HG03571 (cell line): ENCODE results near the gene EFHC1.
"Not testable (repeated sequence)": the region's sequence is repeated elsewhere in the genome, so short reads cannot be mapped to it uniquely, and the experiment has no call there.

Experiments used
- ATAC-seq: cut with Tn5 transposase; IDR thresholded peaks from one replicate; pipeline ENCODE4 v1.9.1; 2021; ENCODE audit not compliant: unreplicated experiment

EFHC1 gene

GRCh38 chr6:52419809-52420667, at the start of gene EFHC1:
Gene EFHC1 (plus strand): TSS chr6:52420342. CDS start chr6:52420411, 69 bp downstream.
- peak; percentile 97 for ATAC-seq

DNA sequence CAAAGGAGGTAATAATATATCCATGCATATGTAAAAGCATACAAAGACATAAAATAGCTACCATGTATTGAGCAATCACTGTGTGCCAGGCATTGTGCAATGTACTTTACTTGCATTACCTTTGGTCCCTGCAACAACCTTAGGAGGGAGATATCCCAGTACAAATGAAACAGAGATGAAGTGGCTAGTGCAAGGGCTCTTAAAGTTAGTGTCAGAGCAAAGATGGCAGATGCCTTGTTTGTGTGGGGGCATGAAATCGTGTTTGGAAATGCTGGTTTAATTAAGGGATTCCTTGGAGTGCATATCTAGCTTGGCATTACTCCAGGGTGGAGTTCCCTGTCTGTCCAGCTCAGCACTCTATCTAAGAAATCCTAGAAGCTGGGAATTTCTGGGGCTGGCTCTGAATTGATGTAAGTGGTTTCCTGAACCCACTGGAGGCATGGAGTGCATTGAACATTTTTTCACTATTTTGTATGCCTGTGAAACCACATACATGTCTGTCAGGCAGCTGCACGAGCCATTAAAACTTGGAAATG, 48.4 kb upstream of the EFHC1 start:
- ATAC-seq = no peak

GRCh38 chr6:52373151-52373690, 46.9 kb upstream of the EFHC1 start:
- ATAC-seq = no peak

- ATAC-seq = no peak
Observed at GRCh38 chr6:52374247-52374646, 45.9 kb upstream of the EFHC1 start.

DNA sequence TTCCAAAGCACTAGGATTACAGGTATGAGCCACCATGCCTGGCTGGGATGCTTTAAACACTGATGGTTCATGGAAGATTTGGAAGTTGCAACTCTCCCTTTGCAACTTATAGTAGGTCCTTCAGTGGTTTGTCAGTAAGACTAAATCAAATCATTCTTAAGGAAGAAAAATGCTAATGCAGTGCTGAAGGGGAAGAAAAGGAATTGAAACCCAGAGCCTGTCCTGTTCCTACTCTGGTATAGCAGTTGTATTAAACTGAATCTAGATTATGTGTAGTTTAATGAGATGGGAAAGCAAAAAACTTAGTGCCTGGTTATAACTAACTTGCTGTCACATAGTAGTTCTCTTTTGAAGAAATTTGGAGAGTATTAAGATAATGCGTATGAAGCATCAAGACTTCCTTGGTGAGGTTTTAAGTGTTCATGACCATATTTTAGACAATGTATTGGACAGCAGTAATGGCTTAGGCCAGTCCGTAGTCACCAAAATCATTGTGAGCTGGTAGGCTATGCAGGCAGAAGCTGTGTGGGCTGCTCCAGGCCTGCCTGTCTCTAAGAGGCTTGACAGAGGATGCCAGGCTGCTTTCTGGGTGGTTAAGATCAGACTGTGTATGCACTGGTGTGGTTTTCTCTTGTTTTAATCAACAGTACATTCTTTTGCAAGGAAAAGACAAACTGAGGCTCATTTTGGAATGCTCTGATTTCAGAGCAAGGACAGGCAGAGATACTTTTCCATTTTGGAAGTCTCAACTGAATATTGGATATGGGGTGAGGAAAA, 44.2 kb upstream of the EFHC1 start:
- ATAC-seq = no peak

GRCh38 chr6:52376763-52377162, 43.4 kb upstream of the EFHC1 start:
- no peak for ATAC-seq

DNA sequence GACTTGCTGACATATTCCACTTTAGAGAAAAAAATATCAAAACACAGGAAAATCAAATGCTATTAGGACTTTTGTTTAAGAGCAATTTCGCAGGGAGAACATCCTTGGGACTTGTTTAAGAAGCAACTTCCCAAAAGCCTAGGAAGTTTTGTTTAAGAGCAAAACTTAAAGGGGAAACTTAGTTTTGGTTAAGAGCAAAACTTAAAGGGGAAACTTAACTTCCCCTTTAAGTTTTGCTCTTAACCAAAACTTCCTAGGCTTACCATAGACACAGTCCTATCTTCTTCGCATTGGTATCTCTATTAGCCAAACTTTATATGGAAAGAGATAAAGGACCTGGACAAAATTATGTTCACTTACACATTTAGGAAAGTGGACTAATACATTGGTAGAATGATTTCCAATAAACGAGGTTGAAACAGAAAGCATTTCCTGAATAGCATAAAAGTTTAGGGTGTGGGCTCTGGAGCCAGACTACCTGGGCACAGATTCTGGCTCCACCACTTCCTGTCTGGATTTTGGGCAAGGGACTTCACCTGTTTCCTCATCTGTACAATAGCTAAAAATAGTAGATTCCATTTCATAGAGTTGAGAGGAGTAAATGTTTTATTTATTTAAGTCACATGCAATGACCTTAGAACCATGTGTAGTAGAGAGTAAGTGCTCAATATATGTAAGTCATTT, 42.5 kb upstream of the EFHC1 start:
- ATAC-seq = no peak

GRCh38 chr6:52381249-52381648, 38.9 kb upstream of the EFHC1 start:
- ATAC-seq = no peak

- no peak for ATAC-seq
Observed at GRCh38 chr6:52384145-52384766, 35.9 kb upstream of the EFHC1 start.

DNA sequence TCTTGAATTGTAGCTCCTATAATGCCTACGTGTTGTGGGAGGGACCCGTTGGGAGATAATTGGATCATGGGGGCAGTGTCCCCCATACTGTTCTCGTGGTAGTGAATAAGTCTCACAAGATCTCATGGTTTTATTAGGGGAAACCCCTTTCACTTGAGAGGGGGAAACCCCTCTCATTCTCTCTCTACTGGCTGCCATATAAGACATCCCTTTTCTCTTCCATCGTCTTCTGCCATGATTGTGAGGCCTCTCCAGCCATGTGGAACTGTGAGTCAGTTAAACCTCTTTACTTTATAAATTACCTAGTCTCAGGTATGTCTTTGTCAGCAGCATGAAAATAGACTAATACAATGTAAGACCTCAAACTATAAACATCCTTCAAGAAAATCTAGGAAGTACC, 35.1 kb upstream of the EFHC1 start:
- no peak for ATAC-seq

DNA sequence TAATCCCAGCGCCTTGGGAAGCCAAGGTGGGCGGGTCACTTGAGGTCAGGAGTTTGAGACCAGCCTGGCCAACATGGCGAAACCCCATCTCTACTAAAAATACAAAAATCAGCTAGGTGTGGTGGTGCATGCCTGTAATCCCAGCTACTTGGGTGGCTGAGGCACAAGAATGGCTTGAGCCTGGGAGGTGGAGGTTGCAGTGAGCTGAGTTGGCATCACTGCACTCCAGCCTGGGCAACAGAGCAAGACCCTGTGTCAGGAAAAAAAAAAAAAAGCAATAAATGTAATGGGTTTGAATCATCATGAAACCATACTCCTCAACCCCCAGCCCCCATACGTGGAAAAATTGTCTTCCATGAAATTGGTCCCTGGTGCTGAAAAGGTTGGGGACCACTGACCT, 32.0 kb upstream of the EFHC1 start:
- ATAC-seq = not testable (repeated sequence)

DNA sequence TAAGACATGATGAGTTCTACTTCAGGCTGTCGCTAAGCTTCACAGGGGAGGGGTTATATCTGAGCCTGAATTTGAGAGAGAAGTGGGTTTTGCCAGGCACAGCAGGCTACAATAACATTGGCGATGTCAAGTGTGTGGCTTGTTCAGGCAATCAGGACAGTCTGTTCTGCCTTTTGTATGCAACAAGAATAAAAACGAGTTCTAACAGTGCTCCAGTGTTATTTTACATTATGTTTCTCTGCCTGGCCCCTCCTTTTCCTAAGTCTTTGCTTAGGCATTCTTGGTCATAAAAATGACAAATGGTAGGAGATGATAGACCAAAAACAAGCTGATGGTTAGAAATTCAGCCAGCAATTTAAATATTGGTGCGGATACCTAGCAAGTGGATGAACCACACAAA, 31.4 kb upstream of the EFHC1 start:
- ATAC-seq = no peak

GRCh38 chr6:52389264-52389625, 30.9 kb upstream of the EFHC1 start:
- no peak for ATAC-seq

GRCh38 chr6:52389626-52390360, 30.3 kb upstream of the EFHC1 start:
- peak; percentile 69 for ATAC-seq

- ATAC-seq = peak; percentile 43
Observed at GRCh38 chr6:52390361-52390727, 29.8 kb upstream of the EFHC1 start.

- no peak for ATAC-seq
Observed at GRCh38 chr6:52391599-52391998, 28.5 kb upstream of the EFHC1 start.

DNA sequence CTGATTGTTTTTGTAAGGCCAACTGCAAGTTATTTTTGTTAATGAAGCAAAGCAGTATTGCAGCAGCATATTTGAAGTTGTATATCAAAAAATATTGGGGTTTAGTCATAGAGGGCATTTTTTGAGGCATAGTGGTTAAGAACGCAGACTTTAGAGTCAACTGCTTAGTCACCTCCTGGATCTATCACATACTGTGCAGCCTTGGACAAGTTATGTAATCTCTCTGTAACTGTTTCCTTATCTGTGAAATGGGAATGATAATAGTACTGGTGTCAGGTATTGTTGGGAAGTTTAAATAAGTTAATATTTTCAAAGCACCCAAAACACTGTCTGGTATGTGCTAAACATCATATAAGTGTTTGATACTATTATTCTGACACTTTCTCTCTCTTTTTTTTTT, 27.2 kb upstream of the EFHC1 start:
- ATAC-seq = no peak

DNA sequence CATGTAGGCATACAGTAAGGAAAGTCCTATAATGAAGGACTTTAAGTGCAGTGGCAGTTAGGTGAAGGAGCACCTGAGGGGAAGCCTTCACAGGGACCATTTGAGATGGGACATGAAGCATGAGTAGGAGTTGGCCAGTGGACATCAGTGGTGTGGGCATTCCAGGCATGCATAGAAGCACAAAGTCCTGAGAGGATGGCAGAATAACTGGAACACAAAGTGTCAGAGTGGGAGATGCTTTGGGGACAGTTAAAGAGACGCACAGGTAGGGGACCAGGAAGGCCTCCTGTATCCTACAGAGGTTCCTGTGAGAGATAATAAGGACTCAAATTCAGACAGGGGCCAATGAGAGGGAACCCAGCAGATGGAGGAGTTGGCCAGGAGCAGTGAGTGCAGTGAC, 26.4 kb upstream of the EFHC1 start:
- no peak for ATAC-seq

GRCh38 chr6:52394251-52394666, 25.9 kb upstream of the EFHC1 start:
- ATAC-seq = peak; percentile 46

- ATAC-seq = no peak
Observed at GRCh38 chr6:52395969-52396368, 24.2 kb upstream of the EFHC1 start.
